H1 (cell line): Measurements from ENCODE around the gene BTBD3. TPM values are rescaled to one million over a fixed set of nuclear protein-coding genes. Genes with fewer than 3 reads are reported as not detected.

Source experiments
- CTCF ChIA-PET: fragments of 300-600 bp; sonication (Branson Sonifier 250); formaldehyde crosslinking; loops from one replicate; lab custom pipeline; 2021; ENCODE audit not compliant: partially characterized antibody; lab: Charles Lee
- POLR2A ChIA-PET: fragments of 300-600 bp; sonication (Branson Sonifier 250); formaldehyde crosslinking; loops from one replicate; lab custom pipeline; 2021; ENCODE audit warnings: inconsistent platforms; ENCODE audit not compliant: partially characterized antibody; lab: Charles Lee
- DNase-seq, 2 experiments: peaks; one replicate each; pipeline versions ENCODE4 v3.0.0 to v3.0.0-alpha.2; 2010 to 2022; ENCODE audit warnings: low spot score in 2 of 2, low read depth in 1 of 2, mixed read lengths in 1 of 2
- FAIRE-seq: peaks from 2 replicates; lab custom pipeline; 2011; peaks lifted over from hg19 to GRCh38; lab: Jason Lieb, UNC
- H2AFZ ChIP-seq: 2 replicates; pipeline ENCODE4 v1.8.1; 2012; ENCODE audit warnings: low read length, inconsistent platforms
- H2AK5ac ChIP-seq: 2 replicates; pipeline ENCODE4 v1.6.1; 2013; ENCODE audit warnings: low read depth, low read length
- H2BK120ac ChIP-seq: replicated peaks from 2 replicates; pipeline ENCODE3; 2013; ENCODE audit warnings: low read depth, low read length, inconsistent platforms
- H2BK12ac ChIP-seq: 2 replicates; pipeline ENCODE4 v1.6.1; 2013; ENCODE audit warnings: low read depth, low read length
- H2BK15ac ChIP-seq: 2 replicates; pipeline ENCODE4 v1.6.1; 2013; ENCODE audit warnings: low read length
- H2BK20ac ChIP-seq: 2 replicates; pipeline ENCODE4 v1.6.1; 2013; ENCODE audit warnings: low read length
- H2BK5ac ChIP-seq: 2 replicates; pipeline ENCODE4 v1.6.1; 2013; ENCODE audit warnings: low read depth, low read length
- H3K14ac ChIP-seq: 2 replicates; pipeline ENCODE4 v1.6.1; 2013; ENCODE audit warnings: inconsistent platforms; ENCODE audit not compliant: insufficient read length
- H3K18ac ChIP-seq: 2 replicates; pipeline ENCODE4 v1.6.1; 2013; ENCODE audit warnings: low read length; ENCODE audit errors: extremely low read depth
- H3K23ac ChIP-seq: 2 replicates; pipeline ENCODE4 v1.6.1; 2013; ENCODE audit warnings: inconsistent platforms; ENCODE audit not compliant: insufficient read length
- H3K23me2 ChIP-seq: 2 replicates; pipeline ENCODE4 v1.6.1; 2013; ENCODE audit warnings: low read depth, low read length
- H3K27ac ChIP-seq: 2 replicates; pipeline ENCODE4 v1.6.1; 2011; ENCODE audit warnings: low read depth, low read length, inconsistent platforms
- H3K27me3 ChIP-seq, 4 experiments: replicated peaks in 1 of 4; 1 replicate in 1 of 4; 2 replicates in 3 of 4; pipeline versions ENCODE4 v1.6.1 to v1.8.1; 2011 to 2013; ENCODE audit warnings: low read length in 3 of 4, mild to moderate bottlenecking in 3 of 4, inconsistent platforms in 2 of 4, mixed read lengths in 2 of 4, moderate library complexity in 1 of 4; ENCODE audit not compliant: control insufficient read depth in 3 of 4, insufficient read depth in 3 of 4; ENCODE audit errors: extremely low read depth in 1 of 4
- H3K36me3 ChIP-seq, 4 experiments: 2 replicates each; pipeline versions ENCODE4 v1.6.1 to v1.8.1; 2011 to 2013; ENCODE audit warnings: mild to moderate bottlenecking in 4 of 4, low read length in 3 of 4, moderate library complexity in 2 of 4, control low read depth in 1 of 4, inconsistent platforms in 1 of 4; ENCODE audit not compliant: insufficient read depth in 4 of 4, control insufficient read depth in 2 of 4
- H3K4ac ChIP-seq: replicated peaks from 2 replicates; pipeline ENCODE3; 2013; ENCODE audit warnings: low read length, low read depth, mixed read lengths, inconsistent platforms; ENCODE audit not compliant: insufficient read length
- H3K4me1 ChIP-seq, 4 experiments: replicated peaks in 1 of 4; 1 replicate in 1 of 4; 2 replicates in 3 of 4; pipeline versions ENCODE4 v1.6.1 to v1.8.1; 2011 to 2013; ENCODE audit warnings: low read length in 3 of 4, inconsistent platforms in 2 of 4, mixed read lengths in 1 of 4; ENCODE audit not compliant: insufficient read depth in 4 of 4, control insufficient read depth in 3 of 4
- H3K4me2 ChIP-seq, 2 experiments: 2 replicates each; pipeline versions ENCODE4 v1.6.1 to v1.8.1; 2011 to 2013; ENCODE audit warnings: low read depth in 2 of 2, low read length in 2 of 2, control low read depth in 1 of 2, inconsistent platforms in 1 of 2, mild to moderate bottlenecking in 1 of 2; ENCODE audit not compliant: insufficient read depth in 1 of 2
- H3K4me3 ChIP-seq, 4 experiments: fragments of 200-600, 300-600 bp in 1 of 4; sonication (generic), shearing (Covaris generic), sonication (Bioruptor Twin) in 1 of 4; 2 replicates each; pipeline versions ENCODE4 v1.5.1 to v1.8.1; 2011 to 2016; ENCODE audit warnings: low read length in 4 of 4, low read depth in 3 of 4, control low read depth in 2 of 4, inconsistent platforms in 2 of 4, mild to moderate bottlenecking in 2 of 4, mixed read lengths in 1 of 4, moderate library complexity in 1 of 4; ENCODE audit not compliant: insufficient read depth in 2 of 4; ENCODE audit errors: extremely low read depth in 1 of 4
- H3K56ac ChIP-seq: replicated peaks from 2 replicates; pipeline ENCODE3; 2013; ENCODE audit warnings: low read depth, mild to moderate bottlenecking, mixed read lengths, low read length, inconsistent platforms; ENCODE audit not compliant: insufficient read length
- H3K79me1 ChIP-seq: 2 replicates; pipeline ENCODE4 v1.6.1; 2013; ENCODE audit warnings: low read depth, low read length, control low read depth
- H3K79me2 ChIP-seq, 2 experiments: 2 replicates each; pipeline versions ENCODE4 v1.6.1 to v1.8.1; 2012 to 2013; ENCODE audit warnings: low read length in 2 of 2, mild to moderate bottlenecking in 2 of 2, inconsistent platforms in 1 of 2; ENCODE audit not compliant: insufficient read depth in 2 of 2, control insufficient read depth in 1 of 2
- H3K9ac ChIP-seq, 4 experiments: replicated peaks in 1 of 4; 1 replicate in 1 of 4; 2 replicates in 3 of 4; pipeline versions ENCODE4 v1.6.1 to v1.8.1; 2011 to 2013; ENCODE audit warnings: low read depth in 3 of 4, low read length in 3 of 4, control low read depth in 2 of 4, mild to moderate bottlenecking in 2 of 4, moderate library complexity in 2 of 4, inconsistent platforms in 1 of 4; ENCODE audit errors: extremely low read depth in 1 of 4
- H3K9me3 ChIP-seq, 2 experiments: 2 replicates each; pipeline versions ENCODE4 v1.6.1 to v1.8.1; 2012 to 2013; ENCODE audit warnings: mild to moderate bottlenecking in 2 of 2, moderate library complexity in 2 of 2, control low read depth in 1 of 2, inconsistent platforms in 1 of 2, low read depth in 1 of 2, low read length in 1 of 2, mixed read lengths in 1 of 2; ENCODE audit not compliant: insufficient read depth in 2 of 2
- H4K20me1 ChIP-seq, 2 experiments: replicated peaks in 1 of 2; 2 replicates each; pipeline versions ENCODE3 to v1.8.1; 2011 to 2013; ENCODE audit warnings: inconsistent platforms in 2 of 2, low read length in 2 of 2, mild to moderate bottlenecking in 1 of 2; ENCODE audit not compliant: insufficient read depth in 2 of 2, control insufficient read depth in 1 of 2
- H4K5ac ChIP-seq: 2 replicates; pipeline ENCODE4 v1.6.1; 2013; ENCODE audit warnings: low read length, low read depth, mixed read lengths, inconsistent platforms; ENCODE audit not compliant: insufficient read length
- H4K8ac ChIP-seq: 2 replicates; pipeline ENCODE4 v1.8.0; 2013; ENCODE audit warnings: mild to moderate bottlenecking, moderate library complexity, low read length, inconsistent platforms; ENCODE audit not compliant: insufficient read depth; ENCODE audit errors: extremely low read depth
- H4K91ac ChIP-seq: replicated peaks from 2 replicates; pipeline ENCODE3; 2013; ENCODE audit warnings: low read length, mixed read lengths, inconsistent platforms; ENCODE audit not compliant: insufficient read length
- ASH2L ChIP-seq: fragments of 200-600, 300-600 bp; sonication (generic); IDR thresholded peaks from one replicate; pipeline ENCODE4 v1.7.1; 2017; ENCODE audit warnings: low read length
- CEBPB ChIP-seq: IDR thresholded peaks from 2 replicates; pipeline ENCODE4 v1.6.1; 2012; ENCODE audit warnings: low read depth, low read length
- E2F6 ChIP-seq: IDR thresholded peaks from 2 replicates; pipeline ENCODE4 v1.6.1; 2012; ENCODE audit warnings: inconsistent platforms
- GABPA ChIP-seq: IDR thresholded peaks from 2 replicates; pipeline ENCODE4 v1.6.1; 2011; ENCODE audit warnings: mild to moderate bottlenecking, low read length, moderate library complexity, borderline replicate concordance; ENCODE audit not compliant: insufficient read depth
- HDAC2 ChIP-seq, 2 experiments: fragments of 300-600 bp in 1 of 2; sonication (generic) in 1 of 2; IDR thresholded peaks; 2 replicates each; pipeline ENCODE4 v1.6.1; 2011 to 2012; ENCODE audit warnings: low read depth in 2 of 2, low read length in 2 of 2, mild to moderate bottlenecking in 2 of 2, moderate library complexity in 2 of 2, borderline replicate concordance in 1 of 2, inconsistent platforms in 1 of 2
- KDM1A ChIP-seq: fragments of 200-600, 300-600 bp; sonication (generic); IDR thresholded peaks from 2 replicates; pipeline ENCODE4 v1.7.1; 2016; ENCODE audit warnings: mild to moderate bottlenecking, low read length, borderline replicate concordance
- NRF1 ChIP-seq: IDR thresholded peaks from 2 replicates; pipeline ENCODE4 v1.6.1; 2011; ENCODE audit warnings: mild to moderate bottlenecking, low read depth, low read length, improper control_type of control experiment
- POLR2AphosphoS5 ChIP-seq: IDR thresholded peaks from 2 replicates; pipeline ENCODE4 v1.6.1; 2011; ENCODE audit warnings: low read depth, low read length
- RFX5 ChIP-seq: IDR thresholded peaks from 2 replicates; pipeline ENCODE4 v1.6.1; 2011; ENCODE audit warnings: low read depth, low read length, improper control_type of control experiment, borderline replicate concordance
- SAP30 ChIP-seq: fragments of 300-600 bp; sonication (generic); IDR thresholded peaks from 2 replicates; pipeline ENCODE4 v1.7.1; 2012; ENCODE audit warnings: low read length, moderate library complexity, mild to moderate bottlenecking, inconsistent platforms; ENCODE audit not compliant: insufficient read depth, insufficient replicate concordance
- SIRT6 ChIP-seq: IDR thresholded peaks from one replicate; pipeline ENCODE4 v1.7.1; 2012; ENCODE audit warnings: low read length, inconsistent platforms
- USF2 ChIP-seq: IDR thresholded peaks from 2 replicates; pipeline ENCODE4 v1.6.1; 2011; ENCODE audit warnings: low read length, improper control_type of control experiment
- YY1 ChIP-seq: IDR thresholded peaks from 2 replicates; pipeline ENCODE4 v1.6.1; 2011; ENCODE audit warnings: low read depth, mild to moderate bottlenecking, low read length
- WGBS, 2 experiments: shearing (Covaris generic) in 1 of 2; methylation state at CpG; one replicate each; pipeline versions ENCODE4 v1.1.6 to v1.1.7; 2013 to 2015; ENCODE audit warnings: low lambda C conversion rate in 2 of 2, mixed read lengths in 2 of 2, inconsistent platforms in 1 of 2, low coverage in 1 of 2, missing lambda C conversion rate in 1 of 2; ENCODE audit not compliant: insufficient replicate concordance in 2 of 2, insufficient coverage in 1 of 2, insufficient read length in 1 of 2; ENCODE audit errors: extremely low coverage in 1 of 2, missing lambda C conversion rate in 1 of 2; 5-methylcytosine and 5-hydroxymethylcytosine counted together
- polyA plus RNA-seq, 7 experiments: library from polyadenylated mRNA; depleted of rRNA in 3 of 7; stranded (reverse) in 5 of 7; unstranded in 2 of 7; fragments of >200 nt in 5 of 7; fragments of 200-250 nt in 2 of 7; gene quantifications; 1 replicate in 5 of 7; 2 replicates in 1 of 7; 4 replicates in 1 of 7; pipeline versions ENCODE4 v1.2.1 to v1.2.3, GENCODE V29; 2011 to 2013; ENCODE audit warnings: missing spikeins in 2 of 7, mixed read lengths in 2 of 7
- total RNA-seq: library from RNA; stranded (reverse); fragmentation: NEBNext Ultra II Directional; extraction: Animal tissue kit (Norgen Biotek cat#: 25700); gene quantifications from 2 replicates; pipeline ENCODE4 v1.2.1, GENCODE V29; 2021

Gene BTBD3
- total and polyA plus RNA-seq, 2 of the 8 experiments (the other 6 are each of a cell fraction or from before 2014, with no cell fraction given): 36.7 to 45.5 TPM

GRCh38 chr20:11929947-11930346 lies 12.3 kb downstream of the BTBD3 start:
- no peak overlapping the region for H4K8ac ChIP-seq
- ChIA-PET POLR2A (no interaction called here), CTCF (interaction anchor here (0.8 to 1.0 kb wide), 2 partner anchors 11 to 13 kb away, joined by 3 read pairs; no protein-coding TSS in a partner anchor)
- DNase-seq (no peak), FAIRE-seq (no peak)
- H3K14ac ChIP-seq: no peak overlapping the region
- H2BK20ac ChIP-seq: no peak overlapping the region
- no peak overlapping the region for H3K4ac ChIP-seq
- 92% methylated on average over 3 of the region's 3 CpGs; no CpG with 5 or more reads in 1 of the 2 experiments for WGBS, 2 experiments
- no peak overlapping the region for H4K91ac ChIP-seq
- no peaks in the 10 kb centered on the region for H3K9me3 ChIP-seq
- no peak overlapping the region for H3K4me2 ChIP-seq
- H2BK15ac ChIP-seq: no peak overlapping the region
- H2AK5ac ChIP-seq: no peak overlapping the region
- H4K5ac ChIP-seq: no peak overlapping the region
- no peak overlapping the region for H2BK120ac ChIP-seq
- H3K9ac ChIP-seq: no peak overlapping the region
- no peaks in the 10 kb centered on the region for H3K27me3 ChIP-seq
- peaks cover 0 to 2% of the 10 kb centered on the region in 2 experiments for H4K20me1 ChIP-seq
- no peak overlapping the region for H3K18ac ChIP-seq
- H2BK12ac ChIP-seq: no peak overlapping the region
- H3K23me2 ChIP-seq: no peaks in the 10 kb centered on the region
- H3K79me2 ChIP-seq: no peaks in the 10 kb centered on the region
- peaks cover 0 to 9% (median 2%) of the 10 kb centered on the region in 4 experiments; a peak in 3 of 8 replicates for H3K36me3 ChIP-seq
- H3K79me1 ChIP-seq: no peaks in the 10 kb centered on the region
- H3K4me3 ChIP-seq: no peak overlapping the region
- no peak overlapping the region for H2BK5ac ChIP-seq
- H3K23ac ChIP-seq: no peak overlapping the region
- H2AFZ ChIP-seq: no peak overlapping the region
- no peak overlapping the region for H3K27ac ChIP-seq
- H3K56ac ChIP-seq: no peak overlapping the region
- peaks cover 0 to 2% (median 0%) of the 10 kb centered on the region in 4 experiments; a peak in 1 of 7 replicates for H3K4me1 ChIP-seq
- TF ChIP-seq NRF1: no peak
- TF ChIP-seq USF2: no peak
- no peak for TF ChIP-seq GABPA
- no peak for TF ChIP-seq KDM1A
- no peak for TF ChIP-seq E2F6
- no peak for TF ChIP-seq SAP30
- TF ChIP-seq CEBPB: no peak
- no peak for TF ChIP-seq RFX5
- no peak for TF ChIP-seq SIRT6
- TF ChIP-seq HDAC2 (IDR thresholded peaks at IDR 0.05; ENCODE audit: borderline replicate concordance in 1 of 2, low read depth in 2 of 2, low read length in 2 of 2): no peak
- TF ChIP-seq YY1: no peak
- no peak for TF ChIP-seq POLR2AphosphoS5
- no peak for TF ChIP-seq ASH2L
